Stimulated activated CD8-positive, alpha-beta memory T cell treated with anti-CD3 and anti-CD28 coated beads, Interleukin-12 subunit alpha, Interleukin-12 subunit beta, amount 100 ng/mL, for 24 hours (primary cell): Measurements from ENCODE around the gene USP11.
A peak's percentile ranks its signal among the peaks of the same experiment; 100 is the strongest.

Experiments
- DNase-seq: peaks from one replicate; pipeline ENCODE4 v3.0.0-alpha.2; 2020; ENCODE audit errors: extremely low read depth

Gene USP11

DNA sequence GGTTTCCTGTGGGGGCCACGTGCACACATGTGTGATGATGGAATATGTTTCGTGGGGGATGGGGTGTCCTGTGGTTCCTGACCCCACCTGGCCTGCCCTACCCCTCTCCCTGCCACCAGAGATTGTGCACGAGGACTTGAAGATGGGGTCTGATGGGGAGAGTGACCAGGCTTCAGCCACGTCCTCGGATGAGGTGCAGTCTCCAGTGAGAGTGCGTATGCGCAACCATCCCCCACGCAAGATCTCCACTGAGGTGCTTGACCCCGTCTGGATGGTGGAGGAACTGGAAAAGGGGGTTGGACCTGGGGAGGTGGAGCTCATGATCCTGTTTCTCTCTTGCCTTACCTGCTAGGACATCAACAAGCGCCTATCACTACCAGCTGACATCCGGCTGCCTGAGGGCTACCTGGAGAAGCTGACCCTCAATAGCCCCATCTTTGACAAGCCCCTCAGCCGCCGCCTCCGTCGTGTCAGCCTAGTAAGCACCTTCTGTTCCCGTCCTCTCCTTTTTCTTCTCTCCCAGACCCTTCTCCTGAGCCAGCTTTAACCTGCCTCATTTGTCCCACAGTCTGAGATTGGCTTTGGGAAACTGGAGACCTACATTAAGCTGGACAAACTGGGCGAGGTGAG lies 8.4 kb upstream of the USP11 start:
- no peak for DNase-seq

DNA sequence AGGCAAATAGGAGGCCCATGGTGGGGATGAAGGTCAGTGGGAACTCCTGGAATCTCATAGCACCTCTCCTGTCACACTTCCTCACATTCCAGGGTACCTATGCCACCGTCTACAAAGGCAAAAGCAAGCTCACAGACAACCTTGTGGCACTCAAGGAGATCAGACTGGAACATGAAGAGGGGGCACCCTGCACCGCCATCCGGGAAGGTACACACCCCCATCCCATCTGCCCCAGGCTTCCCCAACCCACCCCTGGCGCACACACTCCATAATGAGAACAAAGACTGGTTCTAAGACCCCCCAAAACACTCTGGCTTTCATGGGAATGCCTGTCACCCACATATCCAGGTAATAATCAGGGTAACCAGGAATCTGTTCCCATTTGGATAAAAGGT lies 7.9 kb upstream of the USP11 start:
- no peak for DNase-seq

DNA sequence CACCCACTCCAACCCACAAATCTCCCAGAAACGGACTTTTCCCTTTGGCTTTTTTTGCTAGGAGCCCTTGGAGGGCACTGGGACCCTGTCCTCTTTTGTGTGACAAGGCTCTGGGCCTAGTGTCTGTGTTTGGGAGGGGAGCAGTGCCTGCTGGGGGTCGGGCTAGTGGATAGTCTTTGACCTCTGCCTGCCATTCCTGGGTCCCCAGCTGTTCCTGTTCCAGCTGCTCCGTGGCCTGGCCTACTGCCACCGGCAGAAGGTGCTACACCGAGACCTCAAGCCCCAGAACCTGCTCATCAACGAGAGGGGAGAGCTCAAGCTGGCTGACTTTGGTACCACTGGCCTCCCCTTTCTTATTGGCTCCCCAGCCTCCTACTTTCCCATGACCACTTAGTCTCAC lies 6.7 kb upstream of the USP11 start:
- no peak for DNase-seq

DNA sequence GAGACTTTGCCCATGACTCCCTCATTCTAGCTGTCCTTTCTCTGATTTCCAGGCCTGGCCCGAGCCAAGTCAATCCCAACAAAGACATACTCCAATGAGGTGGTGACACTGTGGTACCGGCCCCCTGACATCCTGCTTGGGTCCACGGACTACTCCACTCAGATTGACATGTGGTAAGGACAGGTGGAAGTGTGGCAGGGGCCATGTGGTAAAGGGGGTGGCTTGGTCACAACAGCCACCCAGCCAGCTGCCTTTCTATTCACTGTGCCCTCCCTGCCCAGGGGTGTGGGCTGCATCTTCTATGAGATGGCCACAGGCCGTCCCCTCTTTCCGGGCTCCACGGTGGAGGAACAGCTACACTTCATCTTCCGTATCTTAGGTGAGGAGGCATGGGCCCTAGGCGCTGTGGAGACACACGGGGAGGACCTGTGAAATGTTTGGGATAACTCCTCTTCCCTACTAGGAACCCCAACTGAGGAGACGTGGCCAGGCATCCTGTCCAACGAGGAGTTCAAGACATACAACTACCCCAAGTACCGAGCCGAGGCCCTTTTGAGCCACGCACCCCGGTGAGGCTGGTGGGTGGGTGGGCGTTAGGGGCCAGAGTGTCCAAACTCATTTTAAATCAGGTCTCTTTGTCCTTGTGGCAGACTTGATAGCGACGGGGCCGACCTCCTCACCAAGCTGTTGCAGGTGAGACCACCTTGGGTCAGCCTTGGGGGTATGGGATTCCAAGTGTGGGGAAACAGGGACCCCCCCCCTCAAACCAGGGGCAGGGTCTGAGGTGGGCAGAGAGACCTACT lies 6.1 kb upstream of the USP11 start:
- DNase-seq = no peak

DNA sequence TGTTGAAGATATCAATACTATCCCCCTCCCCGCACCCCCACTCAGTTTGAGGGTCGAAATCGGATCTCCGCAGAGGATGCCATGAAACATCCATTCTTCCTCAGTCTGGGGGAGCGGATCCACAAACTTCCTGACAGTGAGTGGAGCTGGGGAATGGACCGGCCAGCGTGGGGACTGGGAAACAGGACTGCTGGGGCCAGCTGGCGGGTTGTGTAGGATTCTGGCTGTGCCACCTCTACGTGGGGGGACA lies 5.5 kb upstream of the USP11 start:
- no peak for DNase-seq

DNA sequence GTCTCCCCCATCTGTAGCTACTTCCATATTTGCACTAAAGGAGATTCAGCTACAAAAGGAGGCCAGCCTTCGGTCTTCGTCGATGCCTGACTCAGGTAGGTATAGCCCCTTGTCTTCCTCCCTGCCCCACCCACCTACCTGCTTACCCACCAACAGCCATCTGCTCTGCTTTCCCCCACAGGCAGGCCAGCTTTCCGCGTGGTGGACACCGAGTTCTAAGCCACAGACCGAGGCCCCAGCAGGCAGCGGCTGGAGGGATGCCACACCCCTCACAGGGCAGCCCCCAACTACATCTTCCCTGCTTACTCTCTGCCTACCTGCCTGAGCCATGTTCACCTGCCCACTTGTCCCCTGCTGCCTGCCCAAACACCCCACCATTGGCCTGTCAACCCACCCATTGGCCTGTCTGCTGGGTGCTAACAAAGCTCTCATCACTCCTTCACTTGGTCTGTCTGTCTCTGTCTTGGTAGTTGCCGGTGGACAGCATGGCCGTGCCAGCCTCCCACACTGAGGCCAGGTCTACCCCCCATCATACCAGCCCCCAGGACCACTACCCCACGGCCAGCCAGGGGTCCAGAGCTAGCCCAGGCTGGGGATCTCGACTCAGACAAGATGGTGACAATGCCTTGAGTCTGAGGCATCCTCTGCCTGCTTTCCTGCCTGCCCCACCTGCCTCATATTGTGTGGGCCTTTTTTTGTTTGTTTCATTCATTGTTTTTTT lies 4.1 kb upstream of the USP11 start:
- no peak for DNase-seq

DNA sequence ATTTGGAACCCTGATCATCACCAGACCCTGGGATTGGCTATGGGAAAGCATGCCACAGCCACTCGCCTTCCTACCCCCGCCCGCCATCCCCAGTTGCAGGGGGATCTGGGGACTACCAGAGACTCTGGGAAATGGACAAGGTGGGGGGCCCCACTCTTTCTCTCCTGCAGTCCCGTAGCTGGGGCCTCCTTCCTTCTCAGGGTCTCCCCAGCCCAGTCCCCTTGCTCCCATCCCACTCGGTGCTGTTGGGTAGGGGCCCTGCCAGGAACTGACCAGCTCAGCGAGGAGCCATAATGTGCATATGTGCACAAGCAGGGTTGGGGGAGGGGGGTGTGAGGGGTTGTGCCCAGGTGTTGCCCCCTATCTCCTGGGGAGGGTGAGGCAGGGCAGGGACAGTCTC lies 3.4 kb upstream of the USP11 start:
- DNase-seq = no peak

DNA sequence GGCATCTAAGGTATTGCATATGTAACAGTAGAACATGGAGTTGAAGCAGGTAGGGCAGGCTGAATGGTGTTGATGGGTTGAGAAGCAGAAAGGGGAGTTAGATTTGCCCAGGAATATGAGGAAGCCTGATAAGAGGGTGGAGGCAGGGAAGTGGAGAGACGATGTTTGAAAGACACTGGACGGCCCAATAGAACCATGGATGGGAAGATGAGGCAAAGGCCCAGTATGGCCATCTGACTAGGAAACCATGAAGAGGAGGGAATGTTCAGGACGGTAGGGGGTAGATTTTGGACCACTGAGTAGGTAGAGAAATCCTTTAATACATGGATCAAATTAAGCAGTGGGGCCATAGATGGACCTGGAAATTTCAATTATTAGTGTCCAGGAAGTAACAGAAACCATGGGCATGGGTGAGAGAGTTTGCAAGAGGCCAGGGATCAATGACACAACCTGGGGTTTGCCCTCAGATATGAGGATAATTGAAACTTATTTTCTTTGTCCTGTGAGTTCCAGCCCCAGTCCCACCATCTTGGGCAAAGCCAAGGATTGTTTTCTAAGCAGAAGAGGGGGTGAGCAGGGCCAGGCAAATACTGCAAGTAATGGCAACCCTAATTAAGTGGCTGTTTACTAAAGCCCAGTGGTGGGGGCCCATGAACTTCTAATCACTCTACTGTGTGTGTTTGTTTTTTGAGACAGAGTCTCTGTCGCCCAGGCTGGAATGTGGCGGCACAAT lies 2.5 kb upstream of the USP11 start:
- no peak for DNase-seq

DNA sequence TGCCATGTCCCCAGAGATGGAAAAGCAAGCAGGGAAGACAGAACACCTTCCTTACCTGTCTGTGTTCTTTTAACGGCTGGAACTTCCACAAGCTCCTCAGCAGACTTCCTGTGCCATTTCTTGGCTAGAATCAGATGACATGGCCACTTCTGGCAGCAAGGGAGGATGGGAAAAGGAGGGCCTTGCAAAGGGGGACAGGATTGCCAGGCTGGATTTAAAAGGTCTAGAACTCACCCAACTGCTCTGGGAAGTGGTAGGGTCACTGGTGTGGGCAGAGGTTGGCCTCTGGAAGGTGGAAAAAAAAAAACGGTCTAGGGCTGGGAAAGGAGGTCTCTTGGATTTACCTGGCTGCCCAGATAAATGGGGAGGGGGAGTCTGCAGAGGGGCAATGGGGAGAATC lies 1.6 kb upstream of the USP11 start:
- DNase-seq = no peak

DNA sequence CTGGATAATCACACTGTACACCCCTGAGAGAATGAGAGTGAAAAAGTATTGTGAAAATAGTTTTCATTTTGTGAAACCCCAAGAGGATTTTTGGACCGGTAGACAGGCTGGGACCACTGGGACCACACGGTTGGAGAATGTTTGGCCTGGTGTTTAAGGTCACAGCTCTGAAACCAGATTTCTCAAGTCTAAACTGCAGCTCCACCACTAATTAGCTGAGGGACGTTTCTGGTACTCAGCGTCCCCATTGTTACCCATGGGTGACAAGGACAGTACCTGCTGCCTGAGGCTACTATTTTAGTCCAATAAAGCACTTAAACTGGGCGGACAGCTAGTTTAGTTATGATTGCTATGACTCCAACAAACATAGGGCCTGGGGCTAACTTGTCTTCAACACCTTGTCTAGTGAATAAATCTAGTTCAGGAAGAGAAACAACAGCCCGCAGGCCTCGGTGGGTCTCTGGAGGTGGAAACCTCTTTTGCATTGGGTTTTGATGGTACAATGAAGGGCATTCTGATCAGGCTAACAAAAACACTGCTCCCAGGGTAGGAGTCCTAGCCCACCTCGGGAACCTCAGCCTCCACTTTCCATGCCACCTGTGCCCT lies 509 bp upstream of the USP11 start:
- DNase-seq = no peak

DNA sequence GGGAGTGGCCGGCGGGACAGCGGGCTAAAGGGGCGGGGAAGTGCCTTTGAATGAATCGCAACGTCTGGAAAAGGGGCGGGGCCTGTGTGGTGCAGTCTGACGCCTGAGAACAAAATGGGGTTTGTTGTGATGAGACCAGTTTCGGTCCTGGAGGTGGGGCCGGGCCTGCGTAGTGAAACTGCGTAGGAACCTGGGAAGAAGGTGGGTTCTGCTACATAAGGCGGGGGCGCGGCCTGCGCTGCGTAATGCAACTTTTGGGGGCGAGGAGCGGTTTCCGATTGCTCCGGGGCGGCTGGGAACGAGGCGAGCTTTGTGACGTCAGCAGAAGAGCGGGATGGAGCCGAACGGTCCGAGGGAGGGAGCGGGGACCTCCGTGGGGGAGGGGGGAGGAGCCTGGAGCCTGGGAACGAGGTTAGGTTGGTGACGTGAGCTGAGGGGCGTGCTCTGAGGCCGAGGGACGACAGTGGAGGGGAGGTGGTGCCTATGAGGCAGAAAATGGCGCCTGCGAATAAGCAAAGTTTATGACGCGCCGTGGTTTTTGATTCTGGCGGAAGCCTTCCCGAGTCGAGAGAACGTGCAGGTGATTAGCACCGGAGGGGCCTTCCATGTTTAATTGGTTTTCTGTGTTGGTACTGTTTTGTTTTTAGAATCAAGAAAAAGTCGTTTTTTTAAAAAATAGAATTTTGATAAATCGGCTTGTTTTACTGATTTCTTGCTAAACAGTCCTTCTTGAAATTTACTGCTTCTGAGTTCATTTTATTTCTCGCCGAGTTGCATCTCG lies 714 bp downstream of the USP11 start:
- DNase-seq = peak; percentile 82

DNA sequence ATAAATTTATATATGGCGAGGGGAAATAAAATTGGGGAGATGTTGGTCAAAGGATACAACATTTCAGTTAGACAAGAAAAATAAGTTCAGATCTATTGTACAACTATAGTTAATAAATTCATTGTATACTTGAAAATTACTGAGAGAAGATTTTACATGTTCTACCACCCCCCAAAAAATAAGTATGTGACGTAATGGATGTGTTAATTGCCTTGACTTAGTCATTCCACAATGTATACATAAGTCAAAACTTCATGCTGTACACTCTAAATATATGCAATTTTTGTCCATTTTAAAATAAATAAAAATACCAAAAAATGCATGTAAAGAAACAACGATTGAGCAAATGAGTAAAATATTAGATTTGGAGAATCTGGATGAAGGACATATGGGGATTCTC lies 1.8 kb downstream of the USP11 start:
- no peak for DNase-seq

DNA sequence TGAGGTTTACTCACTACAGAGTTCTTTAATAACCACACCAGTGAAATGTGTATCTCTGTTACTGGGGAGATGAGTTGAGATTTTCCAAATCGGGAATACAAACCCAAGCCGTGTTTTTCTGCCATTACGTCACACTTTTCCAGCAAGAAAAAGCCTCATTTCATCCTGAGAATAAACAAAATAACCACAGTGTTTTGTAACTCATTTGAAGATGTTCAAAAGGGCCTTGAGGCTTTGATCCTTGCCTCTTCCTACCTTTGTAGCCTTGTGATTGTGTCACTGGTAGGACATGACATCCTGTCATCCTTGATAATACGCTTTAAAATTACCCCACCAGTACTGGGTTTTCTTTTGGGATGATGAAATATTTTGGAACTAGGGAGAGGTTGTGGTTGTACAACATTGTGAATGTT lies 2.9 kb downstream of the USP11 start:
- DNase-seq = no peak

DNA sequence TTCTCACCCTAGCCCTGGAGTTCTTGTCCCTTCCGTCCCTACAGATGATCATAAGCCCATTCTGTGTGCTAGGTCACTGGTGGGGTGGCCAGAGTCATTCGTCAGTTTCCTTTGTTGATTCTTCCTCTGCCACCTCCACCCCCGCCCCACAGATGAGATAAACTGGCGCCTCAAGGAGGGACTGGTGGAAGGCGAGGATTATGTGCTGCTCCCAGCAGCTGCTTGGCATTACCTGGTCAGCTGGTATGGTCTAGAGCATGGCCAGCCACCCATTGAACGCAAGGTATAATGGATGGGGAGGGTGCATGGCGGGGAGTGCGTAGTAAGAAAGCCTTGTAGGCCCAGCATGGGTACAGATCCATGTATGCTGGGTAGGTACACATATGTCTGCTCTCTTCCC lies 6.4 kb downstream of the USP11 start:
- no peak for DNase-seq

DNA sequence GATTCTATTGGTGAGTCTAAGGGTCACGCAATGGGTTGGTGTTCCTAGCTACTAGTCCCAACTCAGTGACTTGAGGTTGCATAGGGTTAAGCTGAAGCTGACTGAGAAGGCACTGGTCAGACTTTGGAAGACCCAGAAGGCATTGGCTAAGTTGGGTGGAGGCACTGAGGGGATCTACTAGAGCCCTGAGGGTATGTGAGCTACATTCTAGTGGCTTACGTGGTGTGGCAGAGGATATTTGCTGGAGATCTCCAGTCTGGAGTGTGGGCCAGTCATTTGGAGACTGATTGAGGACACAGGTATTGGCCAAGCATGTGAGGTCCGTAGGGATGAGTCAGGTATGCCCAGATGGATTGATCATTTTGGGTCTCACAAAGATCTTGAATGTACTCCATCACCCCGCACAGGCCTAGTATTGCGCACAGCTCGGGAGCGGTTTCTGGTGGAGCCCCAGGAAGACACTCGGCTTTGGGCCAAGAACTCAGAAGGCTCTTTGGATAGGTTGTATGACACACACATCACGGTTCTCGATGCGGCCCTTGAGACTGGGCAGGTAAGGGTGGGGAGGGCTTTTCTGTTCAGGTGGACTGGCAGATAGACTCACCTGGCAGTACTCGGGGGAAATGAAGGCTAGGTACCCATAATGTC lies 7.2 kb downstream of the USP11 start:
- DNase-seq = no peak

DNA sequence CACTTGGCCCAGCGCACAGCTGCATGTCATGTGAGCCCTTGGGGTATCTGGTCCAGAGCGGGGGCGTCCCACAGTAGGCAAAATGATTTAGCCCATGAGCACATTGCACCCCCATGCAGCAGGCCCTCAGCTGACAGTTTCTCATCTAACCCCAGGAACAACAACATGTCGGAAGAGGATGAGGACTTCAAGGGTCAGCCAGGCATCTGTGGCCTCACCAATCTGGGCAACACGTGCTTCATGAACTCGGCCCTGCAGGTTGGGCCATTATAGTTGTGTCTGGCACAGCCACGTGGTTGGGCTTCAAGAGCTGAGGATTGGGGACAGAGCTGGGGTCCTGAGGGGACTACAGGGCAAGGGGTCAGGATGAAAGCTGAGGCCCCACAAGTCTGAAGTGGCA lies 7.8 kb downstream of the USP11 start:
- no peak for DNase-seq

DNA sequence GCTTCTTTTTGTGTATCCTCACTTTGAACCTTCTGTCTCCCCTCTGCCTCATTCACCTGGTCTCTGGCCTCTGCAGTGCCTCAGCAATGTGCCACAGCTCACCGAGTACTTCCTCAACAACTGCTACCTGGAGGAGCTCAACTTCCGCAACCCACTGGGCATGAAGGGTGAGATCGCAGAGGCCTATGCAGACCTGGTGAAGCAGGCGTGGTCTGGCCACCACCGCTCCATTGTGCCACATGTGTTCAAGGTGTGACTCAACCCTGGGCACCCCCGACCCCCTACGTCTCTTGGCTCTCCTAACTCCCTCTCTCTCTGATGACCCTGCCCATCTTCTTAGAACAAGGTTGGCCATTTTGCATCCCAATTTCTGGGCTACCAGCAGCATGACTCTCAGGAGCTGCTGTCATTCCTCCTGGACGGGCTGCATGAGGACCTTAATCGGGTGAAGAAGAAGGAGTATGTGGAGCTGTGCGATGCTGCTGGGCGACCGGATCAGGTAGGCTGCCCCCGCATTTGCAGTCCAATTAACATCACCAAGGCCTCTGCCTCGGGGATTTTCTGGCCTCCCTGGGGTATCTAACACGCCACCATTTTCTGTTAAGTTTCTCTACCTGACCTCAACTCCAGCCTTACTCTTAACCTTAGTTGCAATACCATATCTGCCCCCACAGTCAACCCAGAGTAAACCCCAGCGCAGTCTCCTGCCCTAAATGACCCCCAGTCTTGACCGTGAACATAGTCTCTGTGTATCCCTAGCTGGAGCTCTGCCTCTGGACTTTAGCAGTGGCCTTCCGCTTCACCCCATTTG lies 8.6 kb downstream of the USP11 start:
- no peak for DNase-seq

DNA sequence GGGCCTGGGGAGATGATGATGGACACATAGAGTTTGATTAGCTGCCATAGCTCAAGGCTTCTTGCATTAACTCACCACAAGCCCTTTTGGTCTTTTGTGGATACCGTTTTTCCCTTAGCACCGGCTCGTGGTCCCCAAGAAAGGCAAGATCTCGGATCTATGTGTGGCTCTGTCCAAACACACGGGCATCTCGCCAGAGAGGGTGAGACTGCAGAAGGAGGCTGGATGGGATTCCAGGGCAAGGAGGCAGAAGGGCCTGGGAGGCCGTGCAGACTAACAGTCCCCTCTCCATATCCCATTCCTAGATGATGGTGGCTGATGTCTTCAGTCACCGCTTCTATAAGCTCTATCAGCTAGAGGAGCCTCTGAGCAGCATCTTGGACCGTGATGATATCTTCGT lies 9.5 kb downstream of the USP11 start:
- no peak for DNase-seq

DNA sequence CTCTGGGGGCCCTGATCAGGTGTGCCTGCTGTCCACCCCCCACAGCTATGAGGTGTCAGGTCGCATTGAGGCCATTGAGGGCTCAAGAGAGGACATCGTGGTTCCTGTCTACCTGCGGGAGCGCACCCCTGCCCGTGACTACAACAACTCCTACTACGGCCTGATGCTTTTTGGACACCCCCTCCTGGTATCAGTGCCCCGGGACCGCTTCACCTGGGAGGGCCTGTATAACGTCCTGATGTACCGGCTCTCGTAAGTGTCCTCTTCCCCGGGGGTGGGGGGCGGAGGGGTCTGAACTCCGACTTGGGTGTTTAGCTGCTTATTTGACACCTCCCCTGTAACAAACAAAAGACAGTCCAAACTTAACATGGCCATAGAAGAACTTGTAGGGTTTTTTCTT lies 10.5 kb downstream of the USP11 start:
- DNase-seq = no peak

DNA sequence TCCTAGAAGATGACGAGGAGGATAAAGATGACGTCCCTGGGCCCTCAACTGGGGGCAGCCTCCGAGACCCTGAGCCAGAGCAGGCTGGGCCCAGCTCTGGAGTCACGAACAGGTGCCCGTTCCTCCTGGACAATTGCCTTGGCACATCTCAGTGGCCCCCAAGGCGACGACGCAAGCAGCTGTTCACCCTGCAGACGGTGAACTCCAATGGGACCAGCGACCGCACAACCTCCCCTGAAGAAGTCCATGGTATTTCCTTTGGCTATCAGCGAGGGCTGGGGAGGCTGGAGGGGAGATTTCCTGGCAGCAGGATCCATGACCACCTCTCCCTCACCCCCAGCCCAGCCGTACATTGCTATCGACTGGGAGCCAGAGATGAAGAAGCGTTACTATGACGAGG lies 11.9 kb downstream of the USP11 start:
- DNase-seq = no peak
